GM12872 (cell line): Measurements from ENCODE around the gene MGAT2.

Experiments
- CTCF ChIP-seq: IDR thresholded peaks from 3 replicates; pipeline ENCODE4 v1.5.1; 2011; ENCODE audit warnings: low read depth, mild to moderate bottlenecking, low read length, moderate library complexity; ENCODE audit not compliant: insufficient read depth

Gene MGAT2

GRCh38 chr14:49598189-49598484 lies 22.5 kb upstream of the MGAT2 start:
- no peak for TF ChIP-seq CTCF

- no peak for TF ChIP-seq CTCF
Measured at GRCh38 chr14:49598485-49599300, 21.9 kb upstream of the MGAT2 start, which contains the start of gene LRR1. Gene LRR1 (plus strand): TSS chr14:49598940. CDS start chr14:49599021, 81 bp downstream.

- no peak for TF ChIP-seq CTCF
Measured at GRCh38 chr14:49607583-49607982, 13.0 kb upstream of the MGAT2 start.

GRCh38 chr14:49612251-49612650 lies 8.3 kb upstream of the MGAT2 start:
- TF ChIP-seq CTCF: no peak

GRCh38 chr14:49612671-49613070 lies 7.9 kb upstream of the MGAT2 start:
- TF ChIP-seq CTCF: no peak

GRCh38 chr14:49614196-49614595 lies 6.4 kb upstream of the MGAT2 start:
- no peak for TF ChIP-seq CTCF

GRCh38 chr14:49615776-49616175 lies 4.8 kb upstream of the MGAT2 start:
- no peak for TF ChIP-seq CTCF
